HepG2 (cell line): Measurements from ENCODE around the gene CEACAM16. TPM values are rescaled to one million over a fixed set of nuclear protein-coding genes. Genes with fewer than 3 reads are reported as not detected.

Experiments used
- CHD2 ChIP-seq: IDR thresholded peaks from 2 replicates; pipeline ENCODE4 v1.6.1; 2011; ENCODE audit warnings: low read depth, low read length, improper control_type of control experiment
- DNMT1 ChIP-seq: sonication (generic); formaldehyde crosslinking; IDR thresholded peaks from 2 replicates; pipeline ENCODE4 v1.5.1; 2020; ENCODE audit warnings: mild to moderate bottlenecking, missing genetic modification reagents
- DNMT3B ChIP-seq: conservative IDR thresholded peaks from 2 replicates; pipeline ENCODE4 v1.6.1; 2016; ENCODE audit warnings: missing biosample characterization, control low read depth
- EP300 ChIP-seq, 3 experiments: sonication (generic) in 1 of 3; formaldehyde crosslinking in 1 of 3; IDR thresholded peaks; 2 replicates each; pipeline versions ENCODE4 v1.5.1 to v1.6.1; 2011 to 2020; ENCODE audit warnings: low read depth in 2 of 3, low read length in 2 of 3, borderline replicate concordance in 1 of 3, improper control_type of control experiment in 1 of 3, mild to moderate bottlenecking in 1 of 3, missing genetic modification reagents in 1 of 3, moderate library complexity in 1 of 3
- FOXP1 ChIP-seq, 2 experiments: fragments of 450-650 bp in 1 of 2; IDR thresholded peaks; 2 replicates each; pipeline ENCODE4 v1.6.1; 2017 to 2018; ENCODE audit warnings: antibody characterized with exemption in 1 of 2
- GLMP ChIP-seq: sonication (generic); formaldehyde crosslinking; IDR thresholded peaks from 2 replicates; pipeline ENCODE4 v1.9.0; 2021; ENCODE audit warnings: missing genetic modification reagents, mild to moderate bottlenecking, borderline replicate concordance
- LBX2 ChIP-seq: sonication (generic); formaldehyde crosslinking; IDR thresholded peaks from 2 replicates; pipeline ENCODE4 v1.5.0; 2020; ENCODE audit warnings: missing genetic modification reagents, mild to moderate bottlenecking, borderline replicate concordance
- MAFK ChIP-seq, 2 experiments: IDR thresholded peaks in 1 of 2; conservative IDR thresholded peaks in 1 of 2; 2 replicates each; pipeline ENCODE4 v1.6.1; 2011; ENCODE audit warnings: improper control_type of control experiment in 2 of 2, low read length in 2 of 2
- MIER3 ChIP-seq: IDR thresholded peaks from 2 replicates; pipeline ENCODE4 v1.6.1; 2016; ENCODE audit warnings: missing compliant biosample characterization, borderline replicate concordance
- MXD1 ChIP-seq: sonication (generic); formaldehyde crosslinking; IDR thresholded peaks from 2 replicates; pipeline ENCODE4 v1.4.0; 2020; ENCODE audit warnings: mild to moderate bottlenecking, missing genetic modification reagents
- NKX3-1 ChIP-seq: sonication (generic); formaldehyde crosslinking; IDR thresholded peaks from 2 replicates; pipeline ENCODE4 v1.5.0; 2020; ENCODE audit warnings: missing genetic modification reagents
- PITX1 ChIP-seq: sonication (generic); formaldehyde crosslinking; IDR thresholded peaks from 2 replicates; pipeline ENCODE4 v1.5.1; 2020; ENCODE audit warnings: mild to moderate bottlenecking, missing genetic modification reagents
- RAD21 ChIP-seq: fragments of 450-650 bp; formaldehyde crosslinking; IDR thresholded peaks from 2 replicates; pipeline ENCODE4 v1.5.0; 2020; ENCODE audit warnings: mild to moderate bottlenecking
- RBFOX2 ChIP-seq: fragments of 200-400 bp; formaldehyde crosslinking; IDR thresholded peaks from 2 replicates; pipeline ENCODE4 v1.6.1; 2017; ENCODE audit warnings: low read depth, mild to moderate bottlenecking, low read length
- SOX13 ChIP-seq, 3 experiments: fragments of 450-650 bp in 1 of 3; sonication (generic) in 1 of 3; formaldehyde crosslinking in 1 of 3; IDR thresholded peaks in 2 of 3; conservative IDR thresholded peaks in 1 of 3; 2 replicates each; pipeline versions ENCODE4 v1.5.0 to v1.6.1; 2016 to 2020; ENCODE audit warnings: antibody characterized with exemption in 1 of 3, mild to moderate bottlenecking in 1 of 3, missing compliant biosample characterization in 1 of 3, missing genetic modification reagents in 1 of 3, moderate library complexity in 1 of 3
- TOE1 ChIP-seq: sonication (generic); formaldehyde crosslinking; IDR thresholded peaks from 2 replicates; pipeline ENCODE4 v1.4.0; 2020; ENCODE audit warnings: mild to moderate bottlenecking, missing genetic modification reagents
- ZBTB39 ChIP-seq: sonication (generic); formaldehyde crosslinking; IDR thresholded peaks from 2 replicates; pipeline ENCODE4 v1.5.0; 2020; ENCODE audit warnings: missing genetic modification reagents
- ZBTB7A ChIP-seq: sonication (generic); formaldehyde crosslinking; IDR thresholded peaks from 2 replicates; pipeline ENCODE4 v1.8.0; 2022; ENCODE audit warnings: mild to moderate bottlenecking, missing genetic modification reagents
- ZNF3 ChIP-seq: IDR thresholded peaks from 2 replicates; pipeline ENCODE4 v1.7.0; 2017; ENCODE audit warnings: inconsistent platforms
- ZNF605 ChIP-seq: sonication (generic); formaldehyde crosslinking; IDR thresholded peaks from 2 replicates; pipeline ENCODE4 v1.8.0; 2022; ENCODE audit warnings: mild to moderate bottlenecking, missing genetic modification reagents
- polyA plus RNA-seq, 8 experiments: library from polyadenylated mRNA; depleted of rRNA in 3 of 8; stranded (reverse) in 7 of 8; unstranded in 1 of 8; fragments of >200 nt; fragmentation: Illumina TruSeq in 4 of 8; extraction: Trizol in 4 of 8; gene quantifications; 2 replicates each; pipeline versions ENCODE4 v1.2.1 to v1.2.3, GENCODE V29; 2011 to 2016; ENCODE audit warnings: low read depth in 4 of 8, missing spikeins in 1 of 8, mixed read lengths in 1 of 8; ENCODE audit not compliant: insufficient read depth in 1 of 8
- total RNA-seq, 5 experiments: library from RNA; depleted of rRNA; stranded (reverse); fragments of >200 nt; fragmentation: Illumina TruSeq; extraction: Trizol; gene quantifications; 2 replicates each; pipeline ENCODE4 v1.2.3, GENCODE V29; 2016; ENCODE audit warnings: low read depth in 1 of 5
- TF ChIP-seq, protein P1 (sequence below): sonication (generic); IDR thresholded peaks from 2 replicates; pipeline ENCODE4 v1.6.1; 2016; ENCODE audit warnings: low read depth, borderline replicate concordance
- TF ChIP-seq, protein P2 (sequence below): sonication (generic); formaldehyde crosslinking; IDR thresholded peaks from 2 replicates; pipeline ENCODE4 v1.8.0; 2022; ENCODE audit warnings: missing genetic modification reagents, low read depth, mild to moderate bottlenecking, borderline replicate concordance

CEACAM16 gene
- total and polyA plus RNA-seq, 2 of the 13 experiments (the other 11 are each of a cell fraction or from before 2014, with no cell fraction given), result not detected

GRCh38 chr19:44740351-44740824 is 41.4 kb downstream of the CEACAM16 start (continued):
- no peak for TF ChIP-seq ZNF3 (CRISPR knock-in tag)
- no peak for TF ChIP-seq SOX13 (IDR thresholded peaks at IDR 0.05)
- TF ChIP-seq SOX13 (CRISPR knock-in tag; conservative IDR thresholded peaks at IDR 0.05 in 1 of 2, IDR thresholded peaks at IDR 0.05 in 1 of 2), result no peak
- no peak for TF ChIP-seq MIER3 (CRISPR knock-in tag)
- TF ChIP-seq RBFOX2, result no peak
- TF ChIP-seq ZNF605 (CRISPR knock-in tag), result no peak
- TF ChIP-seq, protein P1, sequence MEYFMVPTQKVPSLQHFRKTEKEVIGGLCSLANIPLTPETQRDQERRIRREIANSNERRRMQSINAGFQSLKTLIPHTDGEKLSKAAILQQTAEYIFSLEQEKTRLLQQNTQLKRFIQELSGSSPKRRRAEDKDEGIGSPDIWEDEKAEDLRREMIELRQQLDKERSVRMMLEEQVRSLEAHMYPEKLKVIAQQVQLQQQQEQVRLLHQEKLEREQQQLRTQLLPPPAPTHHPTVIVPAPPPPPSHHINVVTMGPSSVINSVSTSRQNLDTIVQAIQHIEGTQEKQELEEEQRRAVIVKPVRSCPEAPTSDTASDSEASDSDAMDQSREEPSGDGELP, result no peak
- TF ChIP-seq TOE1, result no peak
- TF ChIP-seq, protein P2, sequence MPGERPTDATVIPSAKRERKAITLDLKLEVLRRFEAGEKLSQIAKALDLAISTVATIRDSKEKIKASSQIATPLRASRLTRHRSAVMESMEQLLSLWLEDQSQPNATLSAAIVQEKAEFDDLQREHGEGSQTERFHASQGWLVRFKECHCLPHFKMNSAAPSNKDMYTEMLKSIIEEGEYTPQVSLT (CRISPR knock-in tag), result no peak
- no peak for TF ChIP-seq NKX3-1 (CRISPR knock-in tag)
- TF ChIP-seq EP300 (IDR thresholded peaks at IDR 0.05; ENCODE audit: low read depth in 2 of 2, low read length in 2 of 2), result 0 out of 4 replicates have a peak, but pooled peaks of 1 of the 2 experiments have one; percentile 10
- TF ChIP-seq EP300 (CRISPR knock-in tag; IDR thresholded peaks at IDR 0.05; ENCODE audit: borderline replicate concordance), result no peak
- no peak for TF ChIP-seq CHD2
- TF ChIP-seq ZBTB7A, result peak; percentile 18; the same call in 1 of the 2 replicates
- no peak for TF ChIP-seq RAD21 (CRISPR knock-in tag)
- TF ChIP-seq MXD1, result no peak
- TF ChIP-seq FOXP1 (IDR thresholded peaks at IDR 0.05), result no peak
- TF ChIP-seq FOXP1 (CRISPR knock-in tag; IDR thresholded peaks at IDR 0.05), result 0 out of 2 replicates have a peak, but pooled peaks have one; percentile 23
- no peak for TF ChIP-seq DNMT3B (CRISPR knock-in tag)
- TF ChIP-seq PITX1, result no peak
- TF ChIP-seq LBX2, result no peak
- no peak for TF ChIP-seq DNMT1
- TF ChIP-seq ZBTB39 (CRISPR knock-in tag), result no peak
- no peak for TF ChIP-seq GLMP (CRISPR knock-in tag)
- TF ChIP-seq MAFK (conservative IDR thresholded peaks at IDR 0.05 in 1 of 2, IDR thresholded peaks at IDR 0.05 in 1 of 2; ENCODE audit: low read length in 2 of 2), result no peak
